Coronary artery (tissue), 2 donors: ENCODE data around the gene ELL.

Source experiments
- DNase-seq: peaks from one replicate; pipeline ENCODE4 v3.0.0-alpha.2; 2017; ENCODE audit warnings: low spot score
- H3K27ac ChIP-seq, 2 donors: fragments of 200-600 bp; sonication (generic); one replicate each; pipeline ENCODE4 v1.5.1; 2016 to 2019
- H3K4me3 ChIP-seq: fragments of 200-600 bp; sonication (generic); 2 replicates; pipeline ENCODE4 v1.5.1; 2016; ENCODE audit warnings: mild to moderate bottlenecking, moderate library complexity
- TF ChIP-seq, protein P1 (sequence below): fragments of 200-600 bp; sonication (generic); IDR thresholded peaks from one replicate; pipeline ENCODE4 v1.5.1; 2019; ENCODE audit warnings: antibody characterized with exemption

The ELL gene

GRCh38 chr19:18469069-18469846 is 52.6 kb downstream of the ELL start:
- H3K4me3 ChIP-seq = no peak overlapping the region

DNA sequence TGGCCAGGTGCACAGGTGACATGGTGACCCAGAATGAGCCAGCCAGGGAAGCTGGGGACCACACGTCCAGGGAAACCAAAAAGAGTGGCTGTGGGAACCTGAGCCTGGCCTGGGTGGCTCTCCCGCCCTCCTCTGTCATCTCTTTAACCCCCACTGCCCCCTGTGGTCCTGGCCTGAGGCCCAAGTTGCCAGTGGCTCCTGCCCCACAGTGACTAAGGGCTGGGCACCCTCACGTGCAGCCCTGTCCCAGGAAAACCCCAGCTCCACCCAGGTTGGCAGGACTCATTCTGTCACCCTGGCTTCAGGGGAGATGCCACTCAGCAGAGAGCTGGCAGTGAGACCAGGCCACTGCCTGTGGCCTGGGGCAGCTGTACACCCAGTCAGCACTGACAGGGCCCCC is 53.4 kb downstream of the ELL start:
- TF ChIP-seq, protein P1, sequence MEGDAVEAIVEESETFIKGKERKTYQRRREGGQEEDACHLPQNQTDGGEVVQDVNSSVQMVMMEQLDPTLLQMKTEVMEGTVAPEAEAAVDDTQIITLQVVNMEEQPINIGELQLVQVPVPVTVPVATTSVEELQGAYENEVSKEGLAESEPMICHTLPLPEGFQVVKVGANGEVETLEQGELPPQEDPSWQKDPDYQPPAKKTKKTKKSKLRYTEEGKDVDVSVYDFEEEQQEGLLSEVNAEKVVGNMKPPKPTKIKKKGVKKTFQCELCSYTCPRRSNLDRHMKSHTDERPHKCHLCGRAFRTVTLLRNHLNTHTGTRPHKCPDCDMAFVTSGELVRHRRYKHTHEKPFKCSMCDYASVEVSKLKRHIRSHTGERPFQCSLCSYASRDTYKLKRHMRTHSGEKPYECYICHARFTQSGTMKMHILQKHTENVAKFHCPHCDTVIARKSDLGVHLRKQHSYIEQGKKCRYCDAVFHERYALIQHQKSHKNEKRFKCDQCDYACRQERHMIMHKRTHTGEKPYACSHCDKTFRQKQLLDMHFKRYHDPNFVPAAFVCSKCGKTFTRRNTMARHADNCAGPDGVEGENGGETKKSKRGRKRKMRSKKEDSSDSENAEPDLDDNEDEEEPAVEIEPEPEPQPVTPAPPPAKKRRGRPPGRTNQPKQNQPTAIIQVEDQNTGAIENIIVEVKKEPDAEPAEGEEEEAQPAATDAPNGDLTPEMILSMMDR = no peak
- Histone ChIP-seq H3K4me3 (no peak overlapping the region), H3K27ac (no peak overlapping the region)
- no peak for DNase-seq

More at GRCh38 chr19:18469069-18469846, 52.6 kb downstream of the ELL start:
- TF ChIP-seq, protein P1 = peak; percentile 64
- DNase-seq = no peak
- H3K27ac ChIP-seq = peak overlapping the region in 1 of 2 donors; percentile 21

DNA sequence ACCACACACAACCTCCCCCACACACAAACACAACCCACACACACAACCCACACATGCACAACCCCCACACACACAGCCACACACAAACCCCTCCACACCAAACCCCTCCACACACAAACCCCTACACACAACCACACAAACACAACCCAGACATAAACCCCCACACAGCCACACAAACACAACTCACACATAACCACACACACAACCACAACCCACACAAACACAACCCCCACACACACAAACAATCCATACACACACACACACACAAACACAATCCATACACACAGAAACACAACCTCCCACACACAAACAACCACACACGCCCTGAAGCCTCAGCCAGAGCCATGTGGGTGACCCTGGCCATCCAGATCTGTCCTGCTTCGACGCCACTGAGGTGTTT is 53.9 kb downstream of the ELL start:
- no peak for DNase-seq
- TF ChIP-seq, protein P1 = no peak
- Histone ChIP-seq H3K27ac (peak overlapping the region in 1 of 2 donors; percentile 89), H3K4me3 (no peak overlapping the region)

- peak overlapping the region; percentile 7 to 89 for H3K27ac ChIP-seq
- no peak overlapping the region for H3K4me3 ChIP-seq
- DNase-seq = no peak
- TF ChIP-seq, protein P1 = no peak
Observed at GRCh38 chr19:18466354-18466753, 55.5 kb downstream of the ELL start.

GRCh38 chr19:18465964-18466339 is 55.9 kb downstream of the ELL start:
- Histone ChIP-seq H3K4me3 (no peak overlapping the region), H3K27ac (peak overlapping the region in 1 of 2 donors; percentile 89)
- no peak for DNase-seq
- TF ChIP-seq, protein P1 = no peak

DNA sequence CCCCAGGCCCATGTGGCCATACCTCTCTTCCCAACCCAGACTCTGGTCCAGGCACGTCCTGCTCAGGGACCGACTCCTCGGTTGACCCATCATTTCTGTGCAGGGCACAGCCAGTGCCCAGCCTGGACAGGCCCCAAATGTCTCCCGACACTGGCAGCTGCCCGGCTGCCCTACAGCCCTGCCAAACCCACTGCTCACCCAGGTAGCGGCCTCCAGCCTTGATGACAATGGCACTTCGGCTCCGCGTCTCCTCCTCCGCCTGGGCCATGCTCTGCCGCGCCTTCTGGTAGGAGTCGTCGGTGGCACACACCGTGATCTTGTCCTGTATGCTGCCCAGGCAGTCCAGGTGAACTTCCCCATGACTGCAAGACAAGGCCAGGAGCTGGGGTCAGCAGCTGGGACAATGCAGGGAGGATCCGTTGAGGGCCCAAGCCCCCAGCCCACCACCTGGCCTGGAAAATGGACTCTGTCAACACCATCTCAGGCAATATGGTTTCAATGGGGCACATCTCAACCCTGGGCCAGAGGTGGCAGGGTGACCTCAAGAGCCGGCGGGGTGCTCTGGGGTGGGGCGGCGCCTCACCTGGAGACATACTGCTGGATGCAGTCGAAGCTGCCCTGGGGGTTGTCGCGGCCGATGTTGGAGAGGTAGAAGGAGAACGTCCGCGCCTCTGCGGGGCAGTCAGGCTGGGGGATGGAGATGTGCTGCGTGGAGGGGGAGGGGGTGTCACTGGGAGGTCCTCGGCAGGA is 56.5 kb downstream of the ELL start:
- TF ChIP-seq, protein P1 = no peak
- Histone ChIP-seq H3K4me3 (no peak overlapping the region), H3K27ac (peak overlapping the region; percentile 88 to 89)
- DNase-seq = no peak
